Smooth muscle cell (in vitro differentiated cells): ENCODE data around the gene PLEKHM3. TPM values are rescaled to one million over a fixed set of nuclear protein-coding genes. Genes with fewer than 3 reads are reported as not detected.

Experiments used
- DNase-seq: peaks from one replicate; lab custom pipeline; 2025; ENCODE audit not compliant: unreplicated experiment; lab: John Stamatoyannopoulos, UW
- H2AFZ ChIP-seq: fragments of 200-600 bp; sonication (generic); 2 replicates; pipeline ENCODE4 v1.6.0; 2016; ENCODE audit warnings: antibody characterized with exemption, low read depth, mild to moderate bottlenecking
- H3F3A ChIP-seq: fragments of 200-600 bp; sonication (generic); 2 replicates; pipeline ENCODE4 v1.6.0; 2017; ENCODE audit warnings: antibody characterized with exemption, low read depth
- H3K27ac ChIP-seq: fragments of 200-600 bp; sonication (generic); 2 replicates; pipeline ENCODE4 v1.5.1; 2016; ENCODE audit warnings: low read depth, mild to moderate bottlenecking
- H3K27me3 ChIP-seq: fragments of 200-600 bp; sonication (generic); 2 replicates; pipeline ENCODE4 v1.6.1; 2016; ENCODE audit warnings: low read depth, mild to moderate bottlenecking
- H3K36me3 ChIP-seq: fragments of 200-600 bp; sonication (generic); 2 replicates; pipeline ENCODE4 v1.5.1; 2016; ENCODE audit warnings: low read depth
- H3K4me1 ChIP-seq: fragments of 200-600 bp; sonication (generic); 2 replicates; pipeline ENCODE4 v1.5.1; 2016; ENCODE audit warnings: low read depth
- H3K4me2 ChIP-seq: fragments of 200-600 bp; sonication (generic); 2 replicates; pipeline ENCODE4 v1.6.0; 2016; ENCODE audit warnings: mild to moderate bottlenecking
- H3K4me3 ChIP-seq: fragments of 200-600 bp; sonication (generic); 2 replicates; pipeline ENCODE4 v1.5.1; 2016; ENCODE audit warnings: mild to moderate bottlenecking
- H3K79me2 ChIP-seq: fragments of 200-600 bp; sonication (generic); 2 replicates; pipeline ENCODE4 v1.6.0; 2016; ENCODE audit warnings: low read depth, mild to moderate bottlenecking
- H3K9ac ChIP-seq: fragments of 200-600 bp; sonication (generic); 2 replicates; pipeline ENCODE4 v1.6.0; 2016; ENCODE audit warnings: low read depth
- H3K9me3 ChIP-seq: fragments of 200-600 bp; sonication (generic); replicated peaks from 2 replicates; pipeline ENCODE4 v1.5.1; 2016; ENCODE audit warnings: low read depth
- H4K20me1 ChIP-seq: fragments of 200-600 bp; sonication (generic); 2 replicates; pipeline ENCODE4 v1.6.0; 2016; ENCODE audit warnings: low read depth
- WGBS: methylation state at CpG from one replicate; pipeline ENCODE4 v1.1.7; 2016; ENCODE audit warnings: low lambda C conversion rate; 5-methylcytosine and 5-hydroxymethylcytosine counted together
- polyA plus RNA-seq: library from polyadenylated mRNA; unstranded; fragments of >200 nt; fragmentation: Nextera tagmentation; extraction: Ambion mirVana; gene quantifications from 2 replicates; pipeline ENCODE4 v1.2.1, GENCODE V29; 2016
- total RNA-seq: library from RNA; depleted of rRNA; stranded (reverse); fragments of >200 nt; gene quantifications from 2 replicates; pipeline ENCODE4 v1.2.3, GENCODE V29; 2014
- TF ChIP-seq, protein P1 (sequence below): fragments of 200-600 bp; sonication (generic); IDR thresholded peaks from 2 replicates; pipeline ENCODE4 v1.5.1; 2017; ENCODE audit warnings: borderline replicate concordance, mild to moderate bottlenecking, antibody characterized with exemption; ENCODE audit not compliant: insufficient read depth, poor library complexity, severe bottlenecking

The PLEKHM3 gene
- total and polyA plus RNA-seq, 2 experiments from 2014 or later, result 3.8 to 10.3 TPM

DNA sequence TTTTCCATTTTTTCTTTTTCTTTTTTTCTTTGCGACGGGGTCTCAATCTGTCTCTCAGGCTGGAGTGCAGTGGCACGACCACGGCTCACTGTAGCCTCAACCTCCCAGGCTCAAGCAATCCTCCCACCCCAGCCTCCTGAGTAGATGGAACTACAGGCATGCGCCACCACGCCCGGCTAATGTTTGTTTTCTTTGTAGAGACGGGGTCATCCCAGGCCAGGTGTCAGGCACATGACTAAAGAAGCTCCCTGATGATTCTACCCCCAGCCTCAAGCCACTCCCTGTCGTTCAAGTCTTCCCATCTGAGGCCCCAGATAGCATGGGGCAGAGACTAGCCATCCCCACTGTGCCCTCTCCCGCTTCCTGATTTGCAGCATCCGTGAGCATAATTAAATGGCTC lies 245.8 kb downstream of the PLEKHM3 start:
- H4K20me1 ChIP-seq, result no peaks in the 10 kb centered on the region
- no peak overlapping the region for H2AFZ ChIP-seq
- 77% methylated on average over 11 of the region's 11 CpGs for whole genome bisulfite sequencing
- H3K27me3 ChIP-seq, result no peaks in the 10 kb centered on the region
- H3K27ac ChIP-seq, result no peak overlapping the region
- H3K4me1 ChIP-seq, result no peaks in the 10 kb centered on the region
- no peak overlapping the region for H3K4me2 ChIP-seq
- no peaks in the 10 kb centered on the region for H3F3A ChIP-seq
- no peaks in the 10 kb centered on the region for H3K36me3 ChIP-seq
- H3K9me3 ChIP-seq, result no peaks in the 10 kb centered on the region
- no peaks in the 10 kb centered on the region for H3K79me2 ChIP-seq
- no peak for DNase-seq
- no peak overlapping the region for H3K9ac ChIP-seq
- TF ChIP-seq, protein P1, sequence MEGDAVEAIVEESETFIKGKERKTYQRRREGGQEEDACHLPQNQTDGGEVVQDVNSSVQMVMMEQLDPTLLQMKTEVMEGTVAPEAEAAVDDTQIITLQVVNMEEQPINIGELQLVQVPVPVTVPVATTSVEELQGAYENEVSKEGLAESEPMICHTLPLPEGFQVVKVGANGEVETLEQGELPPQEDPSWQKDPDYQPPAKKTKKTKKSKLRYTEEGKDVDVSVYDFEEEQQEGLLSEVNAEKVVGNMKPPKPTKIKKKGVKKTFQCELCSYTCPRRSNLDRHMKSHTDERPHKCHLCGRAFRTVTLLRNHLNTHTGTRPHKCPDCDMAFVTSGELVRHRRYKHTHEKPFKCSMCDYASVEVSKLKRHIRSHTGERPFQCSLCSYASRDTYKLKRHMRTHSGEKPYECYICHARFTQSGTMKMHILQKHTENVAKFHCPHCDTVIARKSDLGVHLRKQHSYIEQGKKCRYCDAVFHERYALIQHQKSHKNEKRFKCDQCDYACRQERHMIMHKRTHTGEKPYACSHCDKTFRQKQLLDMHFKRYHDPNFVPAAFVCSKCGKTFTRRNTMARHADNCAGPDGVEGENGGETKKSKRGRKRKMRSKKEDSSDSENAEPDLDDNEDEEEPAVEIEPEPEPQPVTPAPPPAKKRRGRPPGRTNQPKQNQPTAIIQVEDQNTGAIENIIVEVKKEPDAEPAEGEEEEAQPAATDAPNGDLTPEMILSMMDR, result no peak
- H3K4me3 ChIP-seq, result no peak overlapping the region

- Histone ChIP-seq H3K9me3 (no peaks in the 10 kb centered on the region), H4K20me1 (no peaks in the 10 kb centered on the region)
These were observed 246.9 kb downstream of the PLEKHM3 start for GRCh38 chr2:207778298-207778882.

GRCh38 chr2:207777124-207777523 lies 248.2 kb downstream of the PLEKHM3 start:
- TF ChIP-seq, protein P1, result no peak
- Histone ChIP-seq H3K4me2 (no peak overlapping the region), H3K79me2 (no peaks in the 10 kb centered on the region), H3K4me1 (no peaks in the 10 kb centered on the region), H3K36me3 (no peaks in the 10 kb centered on the region), H2AFZ (no peak overlapping the region), H4K20me1 (no peaks in the 10 kb centered on the region), H3K27me3 (no peaks in the 10 kb centered on the region), H3K27ac (no peak overlapping the region), H3K9ac (no peak overlapping the region), H3K9me3 (no peaks in the 10 kb centered on the region), H3K4me3 (no peak overlapping the region), H3F3A (no peaks in the 10 kb centered on the region)
- 91% methylated on average over 6 of the region's 6 CpGs for WGBS
- no peak for DNase-seq

More at GRCh38 chr2:207778298-207778882, 246.9 kb downstream of the PLEKHM3 start:
- no peak overlapping the region for H3K9ac ChIP-seq
- no peaks in the 10 kb centered on the region for H3K4me1 ChIP-seq
- no peak overlapping the region for H2AFZ ChIP-seq
- no peak overlapping the region for H3K27ac ChIP-seq
- H3K4me3 ChIP-seq, result no peak overlapping the region
- no peaks in the 10 kb centered on the region for H3K79me2 ChIP-seq
- DNase-seq, result no peak
- no peaks in the 10 kb centered on the region for H3F3A ChIP-seq
- TF ChIP-seq, protein P1, result no peak
- no peak overlapping the region for H3K4me2 ChIP-seq
- 96% methylated on average over 4 of the region's 4 CpGs for WGBS
- H3K36me3 ChIP-seq, result no peaks in the 10 kb centered on the region
- no peaks in the 10 kb centered on the region for H3K27me3 ChIP-seq

GRCh38 chr2:207775473-207775872 lies 249.9 kb downstream of the PLEKHM3 start:
- 92% methylated on average over 3 of the region's 3 CpGs for WGBS
- H3K9ac ChIP-seq, result no peak overlapping the region
- no peaks in the 10 kb centered on the region for H3K27me3 ChIP-seq
- no peaks in the 10 kb centered on the region for H3K9me3 ChIP-seq
- H3K4me3 ChIP-seq, result no peak overlapping the region
- TF ChIP-seq, protein P1, result no peak
- H3K36me3 ChIP-seq, result no peaks in the 10 kb centered on the region
- H4K20me1 ChIP-seq, result no peaks in the 10 kb centered on the region
- DNase-seq, result no peak
- H3K4me1 ChIP-seq, result peaks cover 5% of the 10 kb centered on the region
- H3K27ac ChIP-seq, result no peak overlapping the region
- no peak overlapping the region for H3K4me2 ChIP-seq
- no peaks in the 10 kb centered on the region for H3K79me2 ChIP-seq
- H3F3A ChIP-seq, result no peaks in the 10 kb centered on the region
- no peak overlapping the region for H2AFZ ChIP-seq
